ENCODE measurements around the gene DNAAF1. TPM values are rescaled to one million over a fixed set of nuclear protein-coding genes. Genes with fewer than 3 reads are reported as not detected.

The DNAAF1 gene
- total RNA-seq: 1 to 10 TPM in 1 of 4 donors, under 1 TPM in 2, not detected in 1; 0.20 to 1.1 (median 0.90) TPM

DNA sequence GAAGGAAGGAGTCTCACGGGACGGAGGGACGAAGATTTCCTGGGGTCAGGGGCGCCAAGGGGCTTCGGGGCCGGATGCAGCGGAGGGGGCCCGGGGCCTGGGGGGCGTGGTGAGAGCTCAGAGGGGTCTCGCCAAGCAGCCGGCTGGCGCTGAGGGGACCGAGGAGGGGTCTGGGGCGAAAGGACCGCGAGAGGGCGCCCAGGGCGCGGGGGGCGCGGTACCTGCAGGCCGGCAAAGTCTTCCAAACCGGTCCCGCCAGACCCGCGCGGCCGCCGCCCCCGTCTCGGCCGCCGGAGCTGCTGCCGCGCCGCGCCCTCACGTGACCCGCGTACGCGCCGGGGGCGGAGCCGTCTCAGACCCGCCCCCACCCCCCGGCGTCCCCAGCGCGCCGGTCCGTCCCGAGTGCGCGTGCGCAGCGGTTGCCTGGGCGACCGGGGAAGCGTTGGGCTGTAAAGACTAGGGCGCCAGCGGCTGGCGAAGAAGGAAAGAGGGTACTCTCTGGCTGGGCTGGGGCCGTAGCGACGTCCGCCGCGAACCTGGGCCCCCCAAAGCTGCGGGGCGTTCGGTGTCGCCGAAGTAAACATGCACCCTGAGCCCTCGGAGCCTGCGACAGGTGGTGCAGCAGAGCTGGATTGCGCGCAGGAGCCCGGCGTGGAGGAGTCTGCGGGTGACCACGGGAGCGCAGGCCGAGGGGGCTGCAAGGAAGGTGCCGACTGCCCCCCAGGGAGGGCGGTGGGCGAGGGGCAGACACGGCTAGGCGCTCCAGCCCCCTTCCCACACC lies at the start of gene DNAAF1, which contains the start of gene HSDL1:
Gene DNAAF1, plus strand, starts transcription at position 450 of the 781 bp plus-strand sequence. Its CDS starts 133 bp downstream, at position 583.
Gene HSDL1, minus strand, starts transcription at position 319 of the 781 bp plus-strand sequence. CDS start 13,856 bp downstream, outside the sequence.
- Histone ChIP-seq H3K27ac (peak within 1 kb of the TSS; percentile 82 to 93 (median 87)), H3K36me3 (no peaks in the 10 kb centered on the region), H3K9me3 (no peaks in the 10 kb centered on the region), H3K27me3 (no peaks in the 10 kb centered on the region), H3K4me1 (peaks cover 0 to 18% (median 6%) of the 10 kb centered on the region in 4 donors), H3K4me3 (peak within 1 kb of the TSS; percentile 85 to 97 (median 95))
- WGBS, 2 donors: 0 to 2% methylated on average over 35 to 69 of the region's 89 CpGs
- peak; percentile 79 to 85 for DNase-seq (ENCODE audit: low spot score in 2 of 2)
- TF ChIP-seq EP300 (IDR thresholded peaks at IDR 0.05) (peak in 1 of 2 donors; percentile 14), POLR2A (IDR thresholded peaks at IDR 0.05) (peak; percentile 41 to 72), CTCF (IDR thresholded peaks at IDR 0.05) (peak in 1 of 5 experiments; percentile 26)

DNA sequence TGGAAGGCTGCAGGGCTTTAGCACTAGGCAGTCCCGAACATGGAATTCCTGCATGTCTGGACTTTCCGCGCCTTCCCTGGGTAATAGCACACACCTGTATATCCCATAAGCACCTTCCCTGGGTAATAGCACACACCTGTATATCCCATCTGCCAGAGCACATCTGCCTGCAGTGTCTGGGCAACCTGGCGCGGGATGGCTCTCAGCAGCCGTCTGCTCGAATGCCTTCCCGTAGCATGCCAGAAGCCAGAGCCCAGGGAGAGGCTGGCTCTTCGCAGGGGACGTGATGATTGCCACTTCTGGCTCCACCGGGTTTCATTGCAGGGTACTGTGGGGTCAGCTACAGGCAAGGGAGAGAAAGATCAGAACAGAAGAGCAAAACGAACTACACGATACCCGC lies 49.6 kb upstream of the DNAAF1 start:
- Histone ChIP-seq H3K36me3 (peaks cover 3 to 95% (median 30%) of the 10 kb centered on the region in 3 donors), H3K4me3 (no peak overlapping the region), H3K27ac (no peak overlapping the region), H3K9me3 (no peaks in the 10 kb centered on the region), H3K27me3 (no peaks in the 10 kb centered on the region), H3K4me1 (no peaks in the 10 kb centered on the region)
- TF ChIP-seq POLR2A (IDR thresholded peaks at IDR 0.05) (no peak), EP300 (IDR thresholded peaks at IDR 0.05) (no peak), CTCF (IDR thresholded peaks at IDR 0.05) (no peak)
- no peak for DNase-seq (ENCODE audit: low spot score in 2 of 2)
- WGBS, 2 donors: 88 to 95% methylated on average over 10 to 14 of the region's 14 CpGs

DNA sequence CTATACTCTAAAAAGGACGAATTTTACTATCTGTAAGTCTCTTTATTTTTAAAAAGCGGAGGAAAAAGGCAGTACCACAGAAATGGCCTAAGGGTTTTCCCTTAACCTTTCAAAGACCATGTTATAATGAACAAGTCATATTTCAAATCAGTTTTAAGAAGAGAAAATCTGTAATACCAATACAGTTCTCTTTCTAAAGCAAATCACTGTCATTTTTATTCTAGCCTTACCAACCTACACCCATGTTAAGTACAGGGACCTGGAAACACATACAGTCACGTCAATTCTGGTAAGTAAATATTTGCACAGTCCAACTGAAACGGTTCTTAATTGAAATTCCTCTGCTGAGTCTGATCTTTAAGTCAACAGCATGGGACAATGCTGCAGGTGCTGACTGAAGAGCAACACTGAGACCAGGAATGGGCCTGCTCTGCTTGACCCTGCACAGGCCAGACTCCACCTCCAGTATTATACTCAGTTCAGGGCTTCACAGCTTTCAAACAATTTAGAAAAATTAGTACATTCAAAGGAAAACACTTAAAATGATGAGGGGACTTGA lies 48.6 kb upstream of the DNAAF1 start:
- DNase-seq (ENCODE audit: low spot score in 2 of 2): no peak
- no peak overlapping the region for H3K4me3 ChIP-seq
- no peak overlapping the region for H3K27ac ChIP-seq
- peaks cover 0 to 91% (median 21%) of the 10 kb centered on the region in 3 donors for H3K36me3 ChIP-seq
- no peaks in the 10 kb centered on the region for H3K27me3 ChIP-seq
- no peak for TF ChIP-seq EP300 (IDR thresholded peaks at IDR 0.05)
- TF ChIP-seq CTCF (IDR thresholded peaks at IDR 0.05): no peak
- no peak for TF ChIP-seq POLR2A (IDR thresholded peaks at IDR 0.05)
- peaks cover 0 to 8% (median 0%) of the 10 kb centered on the region in 4 donors for H3K4me1 ChIP-seq
- no peaks in the 10 kb centered on the region for H3K9me3 ChIP-seq
- 69 to 70% methylated on average over 4 of the region's 4 CpGs for WGBS, 2 donors

DNA sequence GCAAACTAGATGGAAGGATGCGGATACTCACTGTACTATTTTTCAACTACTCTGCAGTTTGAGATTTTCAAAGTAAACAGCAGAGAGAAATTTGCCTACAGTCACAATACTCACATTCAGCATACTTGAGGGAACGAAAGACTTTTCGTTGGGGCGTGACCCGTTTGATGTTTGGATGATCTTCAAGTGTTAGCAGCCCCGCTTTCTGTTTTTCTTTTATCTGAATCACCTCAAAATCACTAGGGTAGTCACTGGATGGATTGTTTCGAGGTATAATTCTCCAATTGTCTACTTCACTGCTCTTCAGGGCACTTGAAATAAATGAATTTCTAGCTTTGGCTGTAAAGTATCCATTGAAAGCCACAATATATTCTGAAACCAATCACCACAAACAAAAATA lies 46.2 kb upstream of the DNAAF1 start:
- no peak for DNase-seq (ENCODE audit: low spot score in 2 of 2)
- Histone ChIP-seq H3K36me3 (peaks cover 0 to 67% (median 14%) of the 10 kb centered on the region in 3 donors), H3K4me1 (peaks cover 0 to 27% (median 0%) of the 10 kb centered on the region in 4 donors), H3K27me3 (no peaks in the 10 kb centered on the region), H3K27ac (no peak overlapping the region), H3K4me3 (no peak overlapping the region), H3K9me3 (no peaks in the 10 kb centered on the region)
- 67 to 83% methylated on average over 7 of the region's 7 CpGs for WGBS, 2 donors
- TF ChIP-seq EP300 (IDR thresholded peaks at IDR 0.05): no peak
- no peak for TF ChIP-seq CTCF (IDR thresholded peaks at IDR 0.05)
- no peak for TF ChIP-seq POLR2A (IDR thresholded peaks at IDR 0.05)

GRCh38 chr16:84103678-84104077 lies 41.4 kb upstream of the DNAAF1 start:
- Histone ChIP-seq H3K4me3 (no peak overlapping the region), H3K27ac (peak overlapping the region in 2 of 4 donors; percentile 8 to 13), H3K4me1 (peaks cover 0 to 62% (median 0%) of the 10 kb centered on the region in 4 donors), H3K36me3 (peaks cover 0 to 45% (median 0%) of the 10 kb centered on the region in 3 donors), H3K27me3 (no peaks in the 10 kb centered on the region), H3K9me3 (no peaks in the 10 kb centered on the region)
- no peak for DNase-seq (ENCODE audit: low spot score in 2 of 2)
- TF ChIP-seq EP300 (IDR thresholded peaks at IDR 0.05) (no peak), CTCF (IDR thresholded peaks at IDR 0.05) (no peak), POLR2A (IDR thresholded peaks at IDR 0.05) (no peak)
- WGBS, 2 donors: 52 to 54% methylated on average over 5 of the region's 5 CpGs

Measured in tibial nerve (tissue), 4 donors.